CD4-positive, alpha-beta T cell treated with Interleukin-21 for 1 hour (primary cell): Measurements from ENCODE around the gene ELOB.

Experiments used
- DNase-seq: peaks from one replicate; pipeline ENCODE4 v3.0.0-alpha.2; 2020

Gene ELOB

GRCh38 chr16:2777231-2777902 is at the start of gene ELOB:
TSS of gene ELOB (minus strand) at chr16:2777280. CDS start at chr16:2777239, 41 bp downstream.
- peak; percentile 91 for DNase-seq

GRCh38 chr16:2825906-2826305 is 48.8 kb upstream of the ELOB start:
- DNase-seq, result no peak

- DNase-seq, result no peak
Observed at GRCh38 chr16:2825049-2825742, 48.1 kb upstream of the ELOB start.

GRCh38 chr16:2824626-2825025 is 47.5 kb upstream of the ELOB start:
- no peak for DNase-seq

GRCh38 chr16:2822496-2822895 is 45.4 kb upstream of the ELOB start:
- no peak for DNase-seq

GRCh38 chr16:2822158-2822495 is 45.0 kb upstream of the ELOB start:
- DNase-seq, result no peak

GRCh38 chr16:2821487-2822157 is 44.5 kb upstream of the ELOB start:
- DNase-seq, result no peak

- no peak for DNase-seq
Observed at GRCh38 chr16:2820836-2821486, 43.9 kb upstream of the ELOB start.

GRCh38 chr16:2819939-2820835 is 43.1 kb upstream of the ELOB start:
- DNase-seq, result no peak

GRCh38 chr16:2819179-2819938 is 42.3 kb upstream of the ELOB start:
- DNase-seq, result no peak

- no peak for DNase-seq
Observed at GRCh38 chr16:2818272-2818876, 41.3 kb upstream of the ELOB start.

GRCh38 chr16:2817340-2818271 is 40.5 kb upstream of the ELOB start:
- no peak for DNase-seq

- DNase-seq, result peak; percentile 36
Observed at GRCh38 chr16:2816751-2817339, 39.8 kb upstream of the ELOB start, which contains the start of gene PRSS21. TSS of gene PRSS21 (plus strand) at chr16:2817237. CDS start at chr16:2817269, 32 bp downstream.

- no peak for DNase-seq
Observed at GRCh38 chr16:2815299-2815771, 38.3 kb upstream of the ELOB start.

GRCh38 chr16:2814551-2815298 is 37.6 kb upstream of the ELOB start:
- no peak for DNase-seq

GRCh38 chr16:2813771-2814221 is 36.7 kb upstream of the ELOB start:
- no peak for DNase-seq

- DNase-seq, result no peak
Observed at GRCh38 chr16:2811703-2812471, 34.8 kb upstream of the ELOB start.

GRCh38 chr16:2810651-2811050 is 33.6 kb upstream of the ELOB start:
- no peak for DNase-seq
